Ishikawa (cell line): ENCODE measurements around the gene SMPDL3A.

Experiments
- CREB1 ChIP-seq: IDR thresholded peaks from 2 replicates; pipeline ENCODE4 v1.6.1; 2012; ENCODE audit warnings: low read depth
- EGR1 ChIP-seq: IDR thresholded peaks from 2 replicates; pipeline ENCODE4 v1.6.1; 2012
- EP300 ChIP-seq: IDR thresholded peaks from 2 replicates; pipeline ENCODE4 v1.6.1; 2012; ENCODE audit warnings: borderline replicate concordance
- FOXM1 ChIP-seq: IDR thresholded peaks from 2 replicates; pipeline ENCODE4 v1.6.1; 2012; ENCODE audit warnings: low read depth, borderline replicate concordance
- MAX ChIP-seq: IDR thresholded peaks from 2 replicates; pipeline ENCODE4 v1.6.1; 2012
- NFIC ChIP-seq: IDR thresholded peaks from 2 replicates; pipeline ENCODE4 v1.6.1; 2012
- RAD21 ChIP-seq: IDR thresholded peaks from 2 replicates; pipeline ENCODE4 v1.6.1; 2012; ENCODE audit warnings: low read depth
- TAF1 ChIP-seq: IDR thresholded peaks from 2 replicates; pipeline ENCODE4 v1.6.1; 2012; ENCODE audit warnings: low read depth, mild to moderate bottlenecking
- TCF12 ChIP-seq: IDR thresholded peaks from 2 replicates; pipeline ENCODE4 v1.6.1; 2012; ENCODE audit warnings: low read depth
- TEAD4 ChIP-seq: IDR thresholded peaks from 2 replicates; pipeline ENCODE4 v1.6.1; 2012
- USF1 ChIP-seq: IDR thresholded peaks from 2 replicates; pipeline ENCODE4 v1.6.1; 2012
- YY1 ChIP-seq: IDR thresholded peaks from 2 replicates; pipeline ENCODE4 v1.6.1; 2012; ENCODE audit warnings: low read depth
- TF ChIP-seq, protein P1 (sequence below): IDR thresholded peaks from 2 replicates; pipeline ENCODE4 v1.6.1; 2012; ENCODE audit warnings: low read depth, mild to moderate bottlenecking

DNA sequence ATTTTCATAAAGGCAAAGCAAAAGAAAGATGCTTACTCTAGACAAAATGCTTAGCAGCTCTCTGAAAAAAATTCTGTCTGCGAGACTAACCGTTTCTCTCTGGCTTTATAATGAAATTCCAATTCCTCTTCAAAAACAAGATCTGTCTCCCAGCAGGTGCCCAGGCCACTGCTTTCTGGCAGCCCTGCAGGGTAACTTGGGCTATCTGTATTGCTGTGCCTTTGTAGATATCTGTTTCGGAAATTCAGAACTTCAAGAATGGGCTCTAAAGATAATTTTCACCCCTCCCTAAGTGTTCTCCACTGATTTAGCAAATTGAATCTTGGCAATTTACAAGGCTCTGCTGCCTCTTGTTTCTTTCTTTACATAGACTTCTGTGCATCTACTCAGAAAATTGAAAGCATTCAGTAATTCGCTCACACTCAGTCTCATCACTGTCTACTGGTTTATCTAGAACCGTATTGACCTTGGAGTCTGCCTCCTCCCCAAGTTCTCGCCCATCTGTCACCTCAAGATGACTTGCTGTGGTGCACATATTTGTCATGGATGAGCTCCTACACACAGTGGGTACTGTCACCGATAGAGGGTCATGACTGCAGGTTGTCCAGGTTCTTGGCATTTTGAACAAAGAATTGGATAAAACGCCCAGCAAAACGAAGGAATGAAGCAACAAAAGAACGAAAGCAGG is 35.9 kb upstream of the SMPDL3A start:
- TF ChIP-seq, protein P1, sequence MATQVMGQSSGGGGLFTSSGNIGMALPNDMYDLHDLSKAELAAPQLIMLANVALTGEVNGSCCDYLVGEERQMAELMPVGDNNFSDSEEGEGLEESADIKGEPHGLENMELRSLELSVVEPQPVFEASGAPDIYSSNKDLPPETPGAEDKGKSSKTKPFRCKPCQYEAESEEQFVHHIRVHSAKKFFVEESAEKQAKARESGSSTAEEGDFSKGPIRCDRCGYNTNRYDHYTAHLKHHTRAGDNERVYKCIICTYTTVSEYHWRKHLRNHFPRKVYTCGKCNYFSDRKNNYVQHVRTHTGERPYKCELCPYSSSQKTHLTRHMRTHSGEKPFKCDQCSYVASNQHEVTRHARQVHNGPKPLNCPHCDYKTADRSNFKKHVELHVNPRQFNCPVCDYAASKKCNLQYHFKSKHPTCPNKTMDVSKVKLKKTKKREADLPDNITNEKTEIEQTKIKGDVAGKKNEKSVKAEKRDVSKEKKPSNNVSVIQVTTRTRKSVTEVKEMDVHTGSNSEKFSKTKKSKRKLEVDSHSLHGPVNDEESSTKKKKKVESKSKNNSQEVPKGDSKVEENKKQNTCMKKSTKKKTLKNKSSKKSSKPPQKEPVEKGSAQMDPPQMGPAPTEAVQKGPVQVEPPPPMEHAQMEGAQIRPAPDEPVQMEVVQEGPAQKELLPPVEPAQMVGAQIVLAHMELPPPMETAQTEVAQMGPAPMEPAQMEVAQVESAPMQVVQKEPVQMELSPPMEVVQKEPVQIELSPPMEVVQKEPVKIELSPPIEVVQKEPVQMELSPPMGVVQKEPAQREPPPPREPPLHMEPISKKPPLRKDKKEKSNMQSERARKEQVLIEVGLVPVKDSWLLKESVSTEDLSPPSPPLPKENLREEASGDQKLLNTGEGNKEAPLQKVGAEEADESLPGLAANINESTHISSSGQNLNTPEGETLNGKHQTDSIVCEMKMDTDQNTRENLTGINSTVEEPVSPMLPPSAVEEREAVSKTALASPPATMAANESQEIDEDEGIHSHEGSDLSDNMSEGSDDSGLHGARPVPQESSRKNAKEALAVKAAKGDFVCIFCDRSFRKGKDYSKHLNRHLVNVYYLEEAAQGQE: no peak
- TF ChIP-seq EGR1 (no peak), TAF1 (no peak), FOXM1 (no peak), TEAD4 (no peak), TCF12 (no peak), RAD21 (no peak), USF1 (no peak), EP300 (no peak), CREB1 (no peak), MAX (no peak), YY1 (no peak), NFIC (no peak)
